Measurements from ENCODE around the gene WNT2B.
A peak's percentile ranks its signal among the peaks of the same experiment; 100 is the strongest.

Gene WNT2B

DNA sequence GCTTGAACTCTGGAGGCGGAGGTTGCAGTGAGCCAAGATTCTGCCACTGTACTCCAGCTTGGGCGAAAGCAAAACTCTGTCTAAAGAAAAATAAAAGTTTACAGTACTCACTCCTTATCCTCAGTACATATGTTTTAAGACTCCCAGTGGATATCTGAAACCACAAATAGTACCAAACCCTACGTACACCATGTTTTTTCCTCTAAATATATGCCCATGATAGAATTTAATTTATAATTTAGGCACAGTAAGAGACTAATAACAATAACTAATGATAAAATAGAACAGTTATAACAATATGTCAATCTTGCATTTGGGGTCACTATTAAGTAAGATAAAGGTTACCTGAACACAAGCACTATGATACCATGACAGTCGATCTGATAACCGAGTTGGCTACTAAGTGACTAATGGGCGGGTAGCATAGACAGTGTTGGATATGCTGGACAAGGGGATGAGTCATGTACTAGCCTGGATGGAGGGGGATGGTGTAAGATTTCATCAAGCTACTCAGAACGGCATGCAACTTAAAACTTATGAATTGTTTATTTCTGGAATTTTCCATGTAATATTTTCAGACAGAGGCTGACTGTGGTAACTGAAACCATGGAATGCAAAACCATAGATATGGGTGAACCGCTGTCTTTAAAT, 66.5 kb downstream of the WNT2B start:
- H2BK5ac ChIP-seq (ENCODE audit: low read depth, low read length, poor library complexity) = no peak overlapping the region
- H4K91ac ChIP-seq (ENCODE audit: low read depth, low read length) = no peak overlapping the region
- no peak overlapping the region for H3K4me2 ChIP-seq (ENCODE audit: low read length)
- no peak overlapping the region for H3K27ac ChIP-seq (ENCODE audit: low read depth, low read length)
- H3K4me3 ChIP-seq (ENCODE audit: low read depth, low read length) = no peak overlapping the region
- no peaks in the 10 kb centered on the region for H3K9me3 ChIP-seq (ENCODE audit: insufficient read depth, low read depth, low read length)
- H3K79me2 ChIP-seq (ENCODE audit: control insufficient read depth, insufficient read depth, low read length, poor library complexity) = no peaks in the 10 kb centered on the region
- no peak overlapping the region for H3K18ac ChIP-seq (ENCODE audit: low read length)
- H3K4me1 ChIP-seq (ENCODE audit: control insufficient read depth in 1 of 2, insufficient read depth in 2 of 2, low read length in 2 of 2) = no peaks in the 10 kb centered on the region
- H3K79me1 ChIP-seq (ENCODE audit: low read length) = no peaks in the 10 kb centered on the region
- H3K14ac ChIP-seq (ENCODE audit: low read length) = no peak overlapping the region
- H3K36me3 ChIP-seq (ENCODE audit: control insufficient read depth in 1 of 2, insufficient read depth in 2 of 2, low read length in 2 of 2) = peaks cover 4 to 6% of the 10 kb centered on the region in 2 experiments
- H3K23ac ChIP-seq (ENCODE audit: low read length) = no peak overlapping the region
- peak; percentile 73 to 88 for DNase-seq
- H2AFZ ChIP-seq (ENCODE audit: insufficient read depth, low read length, poor library complexity) = no peak overlapping the region
- H3K27me3 ChIP-seq (ENCODE audit: insufficient read depth, low read length) = no peaks in the 10 kb centered on the region
- H4K8ac ChIP-seq (ENCODE audit: low read depth, low read length) = no peak overlapping the region
- H2AK5ac ChIP-seq (ENCODE audit: low read length) = no peak overlapping the region
- WGBS (ENCODE audit: extremely low coverage, insufficient coverage, insufficient read length) = no CpG with 5 or more reads among the region's 8 CpGs
- H2BK12ac ChIP-seq (ENCODE audit: low read length) = no peak overlapping the region
- no peak overlapping the region for H3K9ac ChIP-seq (ENCODE audit: low read length)
- no peak overlapping the region for H3K4ac ChIP-seq (ENCODE audit: low read depth, low read length)
- no peak overlapping the region for H2BK120ac ChIP-seq (ENCODE audit: insufficient read depth, low read length, poor library complexity)
- H4K12ac ChIP-seq (ENCODE audit: low read depth, low read length) = no peak overlapping the region

GRCh38 chr1:112576240-112576639, 67.5 kb downstream of the WNT2B start:
- Histone ChIP-seq H3K27ac (ENCODE audit: low read depth, low read length) (no peak overlapping the region), H3K36me3 (ENCODE audit: control insufficient read depth in 1 of 2, insufficient read depth in 2 of 2, low read length in 2 of 2) (peaks cover 2 to 3% of the 10 kb centered on the region in 2 experiments), H3K14ac (ENCODE audit: low read length) (no peak overlapping the region), H3K4me1 (ENCODE audit: control insufficient read depth in 1 of 2, insufficient read depth in 2 of 2, low read length in 2 of 2) (no peaks in the 10 kb centered on the region), H3K9me3 (ENCODE audit: insufficient read depth, low read depth, low read length) (no peaks in the 10 kb centered on the region), H3K79me2 (ENCODE audit: control insufficient read depth, insufficient read depth, low read length, poor library complexity) (no peaks in the 10 kb centered on the region), H2BK120ac (ENCODE audit: insufficient read depth, low read length, poor library complexity) (no peak overlapping the region), H3K23ac (ENCODE audit: low read length) (no peak overlapping the region), H4K8ac (ENCODE audit: low read depth, low read length) (no peak overlapping the region), H4K12ac (ENCODE audit: low read depth, low read length) (no peak overlapping the region), H2BK5ac (ENCODE audit: low read depth, low read length, poor library complexity) (no peak overlapping the region), H3K4me2 (ENCODE audit: low read length) (no peak overlapping the region), H3K4me3 (ENCODE audit: low read depth, low read length) (no peak overlapping the region), H2AFZ (ENCODE audit: insufficient read depth, low read length, poor library complexity) (no peak overlapping the region), H2BK12ac (ENCODE audit: low read length) (peak overlapping the region; percentile 49), H3K27me3 (ENCODE audit: insufficient read depth, low read length) (no peaks in the 10 kb centered on the region), H2AK5ac (ENCODE audit: low read length) (no peak overlapping the region), H4K91ac (ENCODE audit: low read depth, low read length) (no peak overlapping the region), H3K9ac (ENCODE audit: low read length) (no peak overlapping the region), H3K4ac (ENCODE audit: low read depth, low read length) (no peak overlapping the region), H3K18ac (ENCODE audit: low read length) (no peak overlapping the region), H3K79me1 (ENCODE audit: low read length) (no peaks in the 10 kb centered on the region)
- WGBS (ENCODE audit: extremely low coverage, insufficient coverage, insufficient read length) = no CpG with 5 or more reads among the region's 3 CpGs
- no peak for DNase-seq
